PC-9 (cell line): Measurements from ENCODE around the gene CRB3.

Experiments
- CTCF ChIP-seq: fragments of 200-600 bp; sonication (generic); conservative IDR thresholded peaks from 2 replicates; pipeline ENCODE4 v1.6.1; 2017; ENCODE audit warnings: mixed run types, antibody characterized with exemption, mild to moderate bottlenecking, moderate library complexity
- EZH2 ChIP-seq: fragments of 200-600 bp; sonication (generic); IDR thresholded peaks from 2 replicates; pipeline ENCODE4 v1.8.0; 2017; ENCODE audit warnings: antibody characterized with exemption, low read depth

GRCh38 chr19:6510618-6511017 lies 46.5 kb downstream of the CRB3 start:
- TF ChIP-seq CTCF: no peak
- no peak for TF ChIP-seq EZH2
